BLaER1 treated with 17β-estradiol and CSF1 and Interleukin-3, amounts not matched to agents 10 nM and 100 nM (cell line): ENCODE results near the gene FAM227A.

Experiments
- H3K27ac ChIP-seq, 11 experiments: shearing (Covaris generic); formaldehyde crosslinking; 2 replicates each; pipeline ENCODE4 v1.8.1; 2022
- H3K27me3 ChIP-seq, 11 experiments: shearing (Covaris generic); formaldehyde crosslinking; 2 replicates each; pipeline ENCODE4 v1.8.1; 2022
- H3K36me3 ChIP-seq, 11 experiments: shearing (Covaris generic); formaldehyde crosslinking; 2 replicates each; pipeline ENCODE4 v1.8.1; 2022
- H3K4me1 ChIP-seq, 10 experiments: shearing (Covaris generic); formaldehyde crosslinking; 2 replicates each; pipeline ENCODE4 v1.8.1; 2022
- H3K4me2 ChIP-seq, 11 experiments: shearing (Covaris generic); formaldehyde crosslinking; 2 replicates each; pipeline ENCODE4 v1.8.1; 2022
- H3K4me3 ChIP-seq, 10 experiments: shearing (Covaris generic); formaldehyde crosslinking; 2 replicates each; pipeline ENCODE4 v1.8.1; 2022
- H3K9ac ChIP-seq, 11 experiments: shearing (Covaris generic); formaldehyde crosslinking; 2 replicates each; pipeline ENCODE4 v1.8.1; 2022
- H3K9me3 ChIP-seq, 11 experiments: shearing (Covaris generic); formaldehyde crosslinking; replicated peaks in 1 of 11; 2 replicates each; pipeline ENCODE4 v1.8.1; 2022
- H4K20me1 ChIP-seq, 11 experiments: shearing (Covaris generic); formaldehyde crosslinking; 2 replicates each; pipeline ENCODE4 v1.8.1; 2022
- Cebpa-rat ChIP-seq, 11 experiments: shearing (Covaris generic); IDR thresholded peaks; 2 replicates each; pipeline ENCODE4 v1.8.1; 2022

Gene FAM227A

DNA sequence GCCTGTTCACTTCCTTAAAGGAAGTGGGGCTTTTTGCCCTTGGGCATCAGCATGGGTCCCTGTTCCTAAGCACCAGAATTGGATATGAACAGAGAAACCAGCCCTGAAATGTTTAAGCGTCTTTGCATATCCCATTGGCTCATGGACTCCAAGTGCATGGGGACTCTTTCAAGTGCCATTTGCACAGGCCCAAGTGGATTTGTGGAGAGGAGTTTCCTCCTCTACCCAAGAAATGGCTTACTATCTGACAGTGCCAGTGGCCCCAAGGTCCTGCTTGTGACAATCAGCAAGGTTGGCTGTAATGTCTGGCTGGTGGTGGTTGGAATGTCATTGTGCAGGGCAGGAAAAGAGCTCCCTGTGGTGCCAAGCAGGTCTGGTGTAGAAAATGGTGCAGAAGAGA lies 29.6 kb upstream of the FAM227A start:
- Histone ChIP-seq H3K36me3 (peaks cover 72 to 82% (median 77%) of the 10 kb centered on the region in 11 experiments), H3K4me2 (no peak overlapping the region)

GRCh38 chr22:38684895-38685294 lies 28.7 kb upstream of the FAM227A start:
- Histone ChIP-seq H3K36me3 (peaks cover 64 to 73% (median 69%) of the 10 kb centered on the region in 11 experiments), H3K9me3 (peaks cover 0 to 4% (median 0%) of the 10 kb centered on the region in 11 experiments; a peak in 3 of 22 replicates)
- no peak for TF ChIP-seq Cebpa-rat (IDR thresholded peaks at IDR 0.05)

More for the DNA sequence above, 29.6 kb upstream of the FAM227A start:
- Histone ChIP-seq H3K9me3 (peaks cover 0 to 4% (median 0%) of the 10 kb centered on the region in 11 experiments; a peak in 3 of 22 replicates), H3K4me3 (no peak overlapping the region), H3K9ac (no peak overlapping the region), H3K27ac (no peak overlapping the region), H3K4me1 (peaks cover 5 to 19% (median 13%) of the 10 kb centered on the region in 10 experiments; a peak in 17 of 20 replicates), H3K27me3 (no peaks in the 10 kb centered on the region), H4K20me1 (peaks cover 0 to 60% (median 21%) of the 10 kb centered on the region in 11 experiments; a peak in 18 of 22 replicates)
- no peak for TF ChIP-seq Cebpa-rat (IDR thresholded peaks at IDR 0.05)

DNA sequence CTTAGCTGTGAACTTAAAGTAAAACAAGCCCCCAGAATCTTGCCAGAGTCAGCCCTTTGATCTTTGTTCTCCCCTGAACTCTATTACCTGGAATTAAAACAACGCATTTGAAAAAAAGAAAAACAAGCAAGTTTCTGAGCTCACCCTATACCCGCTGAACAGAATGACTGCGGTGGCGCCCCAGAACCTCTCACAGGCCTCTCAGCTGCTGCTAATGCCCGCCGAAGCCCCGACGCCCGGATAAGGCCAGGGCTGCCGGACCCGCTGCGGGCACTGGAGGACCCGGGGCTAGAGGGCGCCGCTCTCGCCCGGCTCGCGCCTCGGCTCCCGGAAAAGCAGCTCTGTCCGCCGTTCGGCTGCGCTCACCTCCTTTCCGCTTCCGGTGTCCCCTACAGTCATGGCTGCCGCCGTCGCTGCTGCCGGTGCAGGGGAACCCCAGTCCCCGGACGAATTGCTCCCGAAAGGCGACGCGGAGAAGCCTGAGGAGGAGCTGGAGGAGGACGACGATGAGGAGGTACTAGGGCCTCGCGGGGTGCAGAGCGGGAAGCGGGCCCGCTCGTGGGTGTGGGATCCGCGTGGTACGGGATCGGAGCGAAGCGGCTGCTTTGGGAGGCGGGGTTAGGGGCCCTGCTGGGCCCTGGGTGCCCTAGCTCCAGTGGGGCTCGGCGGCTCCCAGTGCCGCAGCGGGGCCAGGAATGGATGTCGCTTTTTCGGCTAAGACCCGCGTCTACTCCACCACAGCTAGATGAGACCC lies 25.6 kb upstream of the FAM227A start, which contains the start of gene TOMM22:
Gene TOMM22, plus strand, starts transcription at position 376 of the 754 bp plus-strand sequence. Its CDS starts 22 bp downstream, at position 398.
- no peak for TF ChIP-seq Cebpa-rat (IDR thresholded peaks at IDR 0.05)
- Histone ChIP-seq H4K20me1 (peaks cover 0 to 33% (median 7%) of the 10 kb centered on the region in 11 experiments; a peak in 12 of 22 replicates), H3K27me3 (no peaks in the 10 kb centered on the region), H3K4me3 (peak within 1 kb of the TSS; percentile 83 to 100 (median 90)), H3K9ac (peak within 1 kb of the TSS; percentile 81 to 96 (median 90)), H3K36me3 (peaks cover 37 to 42% (median 38%) of the 10 kb centered on the region in 11 experiments), H3K9me3 (peaks cover 0 to 4% (median 0%) of the 10 kb centered on the region in 11 experiments; a peak in 3 of 22 replicates), H3K27ac (peak within 1 kb of the TSS; percentile 27 to 92 (median 84)), H3K4me1 (peaks cover 5 to 19% (median 13%) of the 10 kb centered on the region in 10 experiments; a peak in 17 of 20 replicates), H3K4me2 (peak within 1 kb of the TSS; percentile 85 to 99 (median 98))

More at GRCh38 chr22:38684895-38685294, 28.7 kb upstream of the FAM227A start:
- Histone ChIP-seq H3K4me2 (no peak overlapping the region), H3K9ac (no peak overlapping the region), H3K27me3 (no peaks in the 10 kb centered on the region), H4K20me1 (peaks cover 0 to 53% (median 16%) of the 10 kb centered on the region in 11 experiments; a peak in 16 of 22 replicates), H3K4me3 (no peak overlapping the region), H3K27ac (no peak overlapping the region), H3K4me1 (peaks cover 5 to 19% (median 13%) of the 10 kb centered on the region in 10 experiments; a peak in 17 of 20 replicates)

GRCh38 chr22:38675833-38676232 lies 19.6 kb upstream of the FAM227A start:
- H4K20me1 ChIP-seq: no peaks in the 10 kb centered on the region
- no peaks in the 10 kb centered on the region for H3K27me3 ChIP-seq
- no peak overlapping the region for H3K27ac ChIP-seq
- H3K4me2 ChIP-seq: no peak overlapping the region
- peaks cover 19 to 38% (median 28%) of the 10 kb centered on the region in 11 experiments for H3K36me3 ChIP-seq
- H3K4me3 ChIP-seq: no peak overlapping the region
- H3K9me3 ChIP-seq: no peaks in the 10 kb centered on the region
- H3K4me1 ChIP-seq: no peaks in the 10 kb centered on the region; a peak in 1 of 20 replicates
- H3K9ac ChIP-seq: no peak overlapping the region
- TF ChIP-seq Cebpa-rat (IDR thresholded peaks at IDR 0.05): no peak

GRCh38 chr22:38674888-38675287 lies 18.7 kb upstream of the FAM227A start:
- H3K9ac ChIP-seq: no peak overlapping the region
- no peaks in the 10 kb centered on the region for H4K20me1 ChIP-seq
- no peak overlapping the region for H3K4me3 ChIP-seq

GRCh38 chr22:38657045-38657909 lies 1.1 kb upstream of the FAM227A start:
- H3K27ac ChIP-seq: peak overlapping the region; percentile 96 to 99 (median 97); a peak in 21 of 22 replicates

More at GRCh38 chr22:38674888-38675287, 18.7 kb upstream of the FAM227A start:
- Histone ChIP-seq H3K27ac (no peak overlapping the region), H3K36me3 (peaks cover 22 to 48% (median 31%) of the 10 kb centered on the region in 11 experiments), H3K9me3 (no peaks in the 10 kb centered on the region), H3K27me3 (no peaks in the 10 kb centered on the region), H3K4me1 (no peaks in the 10 kb centered on the region), H3K4me2 (no peak overlapping the region)
- TF ChIP-seq Cebpa-rat (IDR thresholded peaks at IDR 0.05): no peak

DNA sequence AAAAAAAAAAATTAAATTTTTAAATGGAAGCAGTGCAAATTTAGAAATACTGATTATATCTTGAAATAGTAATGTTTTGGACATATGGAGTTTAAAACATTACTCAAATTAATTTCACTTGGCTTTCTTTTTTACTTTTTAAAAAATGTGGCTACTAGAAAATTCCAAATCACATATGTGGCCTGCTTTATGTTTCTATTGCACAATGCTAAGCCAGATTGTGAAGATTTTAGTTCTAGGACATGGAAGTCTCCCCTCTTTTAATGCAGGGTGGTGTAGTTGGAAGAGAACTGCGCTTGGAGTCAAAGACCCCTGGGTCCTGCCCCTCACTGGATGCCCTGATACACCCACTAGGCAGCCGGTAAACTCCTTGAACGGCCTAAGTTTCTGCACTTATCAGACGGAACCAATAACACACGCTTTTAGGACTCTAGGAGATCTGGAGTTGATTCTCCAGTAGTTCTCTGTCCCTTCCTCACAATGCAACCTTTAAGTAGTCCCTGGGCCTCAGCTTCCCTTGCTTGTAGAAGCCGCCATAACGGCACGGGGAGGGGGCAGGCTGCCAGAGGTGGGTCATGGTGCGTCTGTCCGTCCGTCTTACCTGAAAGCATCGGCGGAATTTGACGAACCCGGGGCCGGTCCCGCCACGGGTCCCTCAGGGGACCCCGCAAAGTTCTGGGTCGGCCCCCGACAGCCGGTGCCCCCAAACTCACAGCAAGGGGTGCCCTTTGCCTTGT lies 505 bp downstream of the FAM227A start:
- no peaks in the 10 kb centered on the region for H3K9me3 ChIP-seq
- peak overlapping the region; percentile 82 to 98 (median 86) for H3K4me3 ChIP-seq
- peak overlapping the region; percentile 96 to 99 (median 97); a peak in 21 of 22 replicates for H3K27ac ChIP-seq
- 0 out of 22 replicates have a peak, but pooled peaks cover 0 to 4% (median 0%) of the 10 kb centered on the region in 11 experiments for H4K20me1 ChIP-seq
- peak overlapping the region; percentile 90 to 99 (median 96) for H3K4me2 ChIP-seq
- H3K27me3 ChIP-seq: no peaks in the 10 kb centered on the region
- peak overlapping the region; percentile 93 to 99 (median 97) for H3K9ac ChIP-seq
- H3K36me3 ChIP-seq: peaks cover 0 to under 1% (median 0%) of the 10 kb centered on the region in 11 experiments; a peak in 1 of 22 replicates
- TF ChIP-seq Cebpa-rat (IDR thresholded peaks at IDR 0.05): no peak
- peaks cover 11 to 22% (median 17%) of the 10 kb centered on the region in 10 experiments for H3K4me1 ChIP-seq

More at GRCh38 chr22:38657045-38657909, 1.1 kb upstream of the FAM227A start:
- H4K20me1 ChIP-seq: 0 out of 22 replicates have a peak, but pooled peaks cover 0 to 4% (median 0%) of the 10 kb centered on the region in 11 experiments
- peaks cover 0 to 11% (median 6%) of the 10 kb centered on the region in 11 experiments; a peak in 11 of 22 replicates for H3K36me3 ChIP-seq
- H3K4me3 ChIP-seq: peak overlapping the region; percentile 82 to 98 (median 86)
- H3K9ac ChIP-seq: peak overlapping the region; percentile 93 to 99 (median 97)
- H3K4me1 ChIP-seq: peaks cover 11 to 22% (median 17%) of the 10 kb centered on the region in 10 experiments
- TF ChIP-seq Cebpa-rat (IDR thresholded peaks at IDR 0.05): no peak
- H3K27me3 ChIP-seq: no peaks in the 10 kb centered on the region
- peak overlapping the region; percentile 90 to 99 (median 96) for H3K4me2 ChIP-seq
- H3K9me3 ChIP-seq: no peaks in the 10 kb centered on the region

GRCh38 chr22:38653741-38654140 lies 2.5 kb downstream of the FAM227A start:
- no peak for TF ChIP-seq Cebpa-rat (IDR thresholded peaks at IDR 0.05)
- H3K36me3 ChIP-seq: no peaks in the 10 kb centered on the region

More at GRCh38 chr22:38653741-38654140, 2.5 kb downstream of the FAM227A start:
- Histone ChIP-seq H3K4me2 (no peak overlapping the region), H3K27ac (no peak overlapping the region), H3K27me3 (no peaks in the 10 kb centered on the region), H3K9me3 (no peaks in the 10 kb centered on the region), H3K9ac (no peak overlapping the region), H3K4me1 (peaks cover 11 to 22% (median 17%) of the 10 kb centered on the region in 10 experiments), H3K4me3 (no peak overlapping the region), H4K20me1 (0 out of 22 replicates have a peak, but pooled peaks cover 0 to 4% (median 0%) of the 10 kb centered on the region in 11 experiments)
